Sciatic nerve (tissue), 2 donors: ENCODE measurements around the gene EXOSC10. TPM values are rescaled to one million over a fixed set of nuclear protein-coding genes. Genes with fewer than 3 reads are reported as not detected.
"Not testable (repeated sequence)": the region's sequence is repeated elsewhere in the genome, so short reads cannot be mapped to it uniquely, and the experiment has no call there.

Experiments used
- ATAC-seq: fragments of 200-7000 bp; cut with Tn5 transposase; one replicate; pipeline ENCODE4 v1.9.1; 2020; ENCODE audit warnings: mild to moderate bottlenecking, moderate library complexity
- DNase-seq: peaks from one replicate; pipeline ENCODE4 v3.0.0-alpha.2; 2020; ENCODE audit warnings: low spot score
- intact Hi-C: fragments of 100-400 bp; cut with DNase I; formaldehyde crosslinking; loops from one replicate; pipeline ENCODE4 v1.14.2; 2022
- total RNA-seq: library from RNA; stranded (reverse); fragmentation: NEBNext Ultra II Directional; extraction: Animal tissue kit (Norgen Biotek cat#: 25700); gene quantifications from one replicate; pipeline ENCODE4 v1.2.1, GENCODE V29; 2021
- donor health status: DM: no; HTN: no; CAD: no.
- donor health status: DM: no; HTN: no; CAD: no.

The EXOSC10 gene
- total RNA-seq, 1 donor from 2014 or later, result 81.8 TPM

- no peak for ATAC-seq
- no peak for DNase-seq
- intact Hi-C loops, result no loop called here
Measured at GRCh38 chr1:11116318-11116717, 16.6 kb upstream of the EXOSC10 start.

- intact Hi-C loops, result no loop called here
- no peak for ATAC-seq
- no peak for DNase-seq
Measured at GRCh38 chr1:11114966-11115365, 15.3 kb upstream of the EXOSC10 start.

DNA sequence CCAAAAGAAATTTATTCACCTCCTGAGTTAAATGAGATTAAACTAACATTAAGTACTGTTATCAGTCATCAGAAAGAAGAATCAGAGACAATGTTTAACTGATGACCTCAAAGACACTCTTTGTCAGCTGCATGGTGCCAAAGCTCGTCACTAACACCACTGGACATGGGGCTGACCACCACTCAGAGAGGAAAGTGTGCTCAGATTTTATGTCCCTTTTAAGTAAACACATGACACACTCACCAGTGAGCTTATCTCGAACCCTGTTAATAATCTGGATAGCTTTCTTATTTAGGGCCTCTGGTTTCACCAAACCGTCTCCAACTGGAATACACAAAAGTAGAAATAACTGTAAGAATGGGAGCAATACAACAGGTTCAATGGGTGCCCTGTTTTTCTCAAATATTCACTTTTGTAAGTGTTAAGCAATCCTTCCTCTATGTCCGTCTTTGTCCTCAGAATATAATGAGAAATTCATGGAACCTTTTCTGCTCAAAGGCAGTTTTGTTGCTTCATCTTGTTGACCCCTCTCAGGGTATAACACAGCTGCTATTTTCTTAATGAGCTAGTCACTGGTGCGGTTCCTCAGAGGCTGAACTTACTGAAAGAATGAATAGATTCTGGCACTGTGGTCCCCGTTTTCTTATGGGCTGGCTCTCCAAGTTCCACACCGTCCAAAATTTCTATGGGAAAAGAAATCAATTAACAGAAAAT is 9.5 kb upstream of the EXOSC10 start:
- intact Hi-C loops, result no loop called here
- DNase-seq (no peak), ATAC-seq (peak; percentile 94)

DNA sequence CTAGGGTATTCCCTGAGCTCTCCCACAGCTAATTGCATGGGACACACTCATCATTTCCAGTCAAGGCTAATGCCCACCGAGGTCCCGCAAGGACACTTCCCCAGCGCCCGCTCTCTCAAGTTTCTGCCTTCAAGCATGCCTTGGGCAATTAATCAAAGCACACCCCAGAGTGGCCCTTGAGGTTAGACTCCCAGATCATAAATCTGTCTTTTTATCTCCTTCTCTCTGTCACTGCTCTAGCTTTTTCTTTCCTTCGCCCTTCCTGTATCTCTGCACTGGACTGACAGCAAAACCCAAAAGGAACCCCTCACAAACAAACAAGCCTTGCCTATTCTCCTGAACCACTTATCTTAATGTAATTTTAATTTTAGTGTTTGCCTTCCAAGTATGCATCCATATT is 7.9 kb upstream of the EXOSC10 start:
- intact Hi-C loops, result no loop called here
- no peak for ATAC-seq

GRCh38 chr1:11105586-11105985 is 5.9 kb upstream of the EXOSC10 start:
- ATAC-seq, result no peak

More for the DNA sequence above, 7.9 kb upstream of the EXOSC10 start:
- DNase-seq, result no peak

GRCh38 chr1:11101347-11101746 is 1.7 kb upstream of the EXOSC10 start:
- intact Hi-C loops, result no loop called here
- DNase-seq (no peak), ATAC-seq (no peak)

More at GRCh38 chr1:11105586-11105985, 5.9 kb upstream of the EXOSC10 start:
- DNase-seq, result no peak
- intact Hi-C loops, result no loop called here

DNA sequence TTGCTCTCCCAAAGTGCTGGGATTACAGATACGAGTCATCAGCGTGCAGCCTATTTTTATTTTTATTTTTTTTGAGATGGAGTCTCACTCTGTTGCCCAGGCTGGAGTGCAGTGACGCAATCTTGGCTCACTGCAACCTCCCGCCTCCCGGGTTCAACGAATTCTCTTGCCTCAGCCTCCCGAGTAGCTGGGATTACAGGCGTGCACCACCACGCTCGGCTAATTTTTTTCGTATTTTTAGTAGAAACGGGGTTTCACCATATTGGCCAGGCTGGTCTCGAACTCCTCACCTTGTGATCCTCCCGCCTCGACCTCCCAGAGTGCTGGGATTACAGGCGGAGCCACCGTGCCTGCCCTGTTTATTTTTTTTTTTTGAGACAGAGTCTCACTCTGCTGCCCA is 1.1 kb upstream of the EXOSC10 start:
- intact Hi-C loops, ATAC-seq, DNase-seq: not testable (repeated sequence)

DNA sequence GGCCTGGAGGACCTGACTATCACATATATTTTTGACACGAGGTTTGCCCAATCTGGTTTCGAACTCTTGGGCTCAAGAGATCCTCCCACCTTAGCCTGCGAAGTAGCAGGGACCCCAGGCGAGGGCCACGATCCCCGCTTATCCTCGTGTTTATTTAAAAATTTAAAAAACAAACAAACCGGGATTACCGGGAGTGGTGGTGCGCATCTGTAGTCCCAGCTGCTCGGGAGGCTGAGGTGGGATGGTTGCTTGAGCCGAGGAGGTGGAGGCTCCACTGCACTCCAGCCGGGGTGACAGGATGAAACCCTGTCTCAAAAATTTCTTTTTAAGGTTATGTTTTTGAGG is 452 bp upstream of the EXOSC10 start:
- ATAC-seq (peak; percentile 3), DNase-seq (no peak)
- intact Hi-C loops, result no loop called here

DNA sequence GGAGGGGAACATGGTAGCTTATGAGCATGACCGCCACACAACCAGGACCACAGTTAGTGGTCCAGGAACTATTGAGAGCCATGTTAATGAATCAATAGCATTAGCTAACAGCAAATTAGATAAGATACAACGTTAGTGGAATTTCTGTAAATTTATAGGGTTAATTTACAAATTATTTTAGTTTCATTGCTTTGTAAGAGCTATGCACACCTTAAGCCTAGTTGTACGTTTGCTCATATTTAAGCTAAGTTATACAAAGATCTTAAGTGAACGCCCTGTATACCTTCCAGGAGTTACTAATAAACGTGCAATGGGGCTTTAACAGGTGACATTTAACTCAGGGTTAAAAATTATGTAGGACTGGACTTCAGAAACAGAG is 749 bp downstream of the EXOSC10 start:
- ATAC-seq, result no peak
- DNase-seq, result no peak
- intact Hi-C loops, result no loop called here

- intact Hi-C loops, ATAC-seq, DNase-seq: not testable (repeated sequence)
Measured at GRCh38 chr1:11083784-11084183, 15.9 kb downstream of the EXOSC10 start.

DNA sequence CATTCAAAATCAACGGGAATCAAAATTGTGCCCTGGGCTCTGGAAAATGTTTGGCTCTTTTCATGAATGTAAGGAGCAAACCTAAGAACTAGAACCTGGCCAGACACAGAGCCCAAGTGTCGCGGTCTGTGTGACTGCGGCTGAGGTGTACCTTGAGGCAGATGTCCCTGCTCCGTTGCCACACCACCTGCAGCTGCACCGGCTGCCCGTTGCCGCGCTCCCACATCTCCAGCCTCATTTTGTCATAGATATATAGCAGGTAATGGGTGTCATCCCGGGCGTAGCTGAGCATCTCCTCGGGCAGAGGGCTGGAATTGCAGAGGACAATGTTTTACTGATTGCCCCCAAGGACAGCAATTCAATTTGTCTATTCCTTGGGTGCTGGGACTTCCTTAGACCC is 18.7 kb downstream of the EXOSC10 start:
- ATAC-seq, result no peak
- intact Hi-C loops, result no loop called here

GRCh38 chr1:11078631-11079030 is 21.0 kb downstream of the EXOSC10 start:
- intact Hi-C loops, result no loop called here
- DNase-seq (peak; percentile 40), ATAC-seq (no peak)

More for the DNA sequence above, 18.7 kb downstream of the EXOSC10 start:
- peak; percentile 19 for DNase-seq

DNA sequence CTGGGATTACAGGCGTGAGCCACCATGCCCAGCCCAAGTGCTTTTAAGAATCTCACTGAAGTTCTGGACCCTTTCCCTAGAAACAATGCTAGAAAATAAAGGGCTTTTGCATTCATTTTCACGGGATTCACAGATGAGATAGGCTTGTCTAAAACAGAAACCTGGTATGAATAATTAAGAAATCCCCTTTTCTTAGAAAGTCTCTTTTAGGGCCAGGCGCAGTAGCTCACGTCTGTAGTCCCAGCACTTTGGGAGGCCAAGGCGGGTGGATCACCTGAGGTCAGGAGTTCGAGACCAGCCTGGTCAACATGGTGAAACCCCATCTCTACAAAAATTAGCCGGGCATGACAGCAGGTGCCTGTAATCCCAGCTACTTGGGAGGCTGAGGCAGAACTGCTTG is 26.3 kb downstream of the EXOSC10 start:
- peak; percentile 7 for DNase-seq
- ATAC-seq, intact Hi-C loops: not testable (repeated sequence)

DNA sequence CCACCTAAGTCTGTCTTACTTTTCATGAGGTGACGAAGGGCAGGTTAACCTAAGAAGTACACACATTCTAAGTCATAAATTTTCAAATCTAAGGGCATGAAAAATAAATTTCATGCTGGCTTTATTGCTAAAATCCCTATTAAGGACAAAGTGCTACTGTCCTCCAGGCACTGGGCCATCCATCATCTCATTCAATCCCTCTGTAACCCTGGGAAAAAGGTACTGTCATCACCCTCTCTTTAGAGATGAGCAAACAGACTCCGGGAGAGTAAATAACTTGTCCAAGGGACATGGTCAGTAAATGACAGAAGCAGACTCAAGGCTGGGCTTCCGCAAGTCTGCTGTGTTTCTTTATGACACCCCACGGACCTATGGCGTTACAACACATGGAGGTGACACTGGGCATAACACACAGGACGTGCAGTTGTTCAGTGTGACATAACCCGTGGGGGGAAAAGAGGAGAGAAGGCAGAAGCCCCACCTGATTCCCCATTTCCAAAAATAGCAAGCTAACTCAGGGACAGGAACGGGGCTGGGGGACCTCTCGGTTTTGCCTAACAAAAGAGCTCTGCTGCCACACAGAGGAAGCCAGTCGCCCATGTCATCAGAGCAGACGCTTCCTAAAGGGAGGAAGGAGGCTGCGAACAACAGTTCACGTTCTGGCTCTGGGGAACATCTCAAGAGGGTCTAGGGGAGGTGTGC is 27.3 kb downstream of the EXOSC10 start:
- DNase-seq, result peak; percentile 27
- intact Hi-C loops, result no loop called here

DNA sequence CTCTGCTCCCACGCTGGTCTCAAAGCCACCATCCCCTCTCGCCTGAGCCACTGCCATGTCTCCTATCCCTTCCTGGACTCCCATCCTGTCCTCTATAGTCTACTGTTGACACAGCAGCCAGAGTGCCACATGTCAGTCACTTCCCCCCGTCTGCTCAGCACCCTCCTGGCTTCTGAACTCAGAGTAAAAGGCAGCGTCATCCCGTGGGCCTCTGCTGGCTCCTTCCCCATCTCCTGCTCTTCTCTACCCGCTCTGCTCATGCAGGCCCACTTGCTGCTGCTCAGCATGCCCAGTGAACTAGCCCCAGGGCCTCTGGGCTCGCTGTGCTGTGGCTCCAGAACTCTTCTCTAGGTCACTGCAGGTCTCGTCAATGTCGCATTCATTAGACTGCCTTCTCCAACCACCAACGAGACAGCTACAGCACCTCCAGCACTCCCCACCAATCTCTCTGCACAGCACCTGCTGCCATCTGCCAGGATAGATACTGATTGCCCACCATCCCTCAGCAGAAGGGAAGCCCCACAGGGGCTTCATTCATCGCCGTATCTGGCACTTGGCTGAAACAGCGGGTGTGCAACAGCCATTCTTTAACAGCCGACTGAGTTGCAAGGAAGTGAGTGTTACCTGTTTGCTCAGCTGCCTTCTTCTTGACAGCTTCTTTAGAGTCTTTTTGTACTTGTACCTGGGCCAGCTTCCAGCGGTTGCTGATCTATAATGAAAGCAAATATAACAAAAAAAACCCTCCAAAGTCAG is 28.0 kb downstream of the EXOSC10 start:
- DNase-seq, result peak; percentile 48
- ATAC-seq, result peak; percentile 17
- intact Hi-C loops, result no loop called here

More for the DNA sequence above, 27.3 kb downstream of the EXOSC10 start:
- no peak for ATAC-seq

DNA sequence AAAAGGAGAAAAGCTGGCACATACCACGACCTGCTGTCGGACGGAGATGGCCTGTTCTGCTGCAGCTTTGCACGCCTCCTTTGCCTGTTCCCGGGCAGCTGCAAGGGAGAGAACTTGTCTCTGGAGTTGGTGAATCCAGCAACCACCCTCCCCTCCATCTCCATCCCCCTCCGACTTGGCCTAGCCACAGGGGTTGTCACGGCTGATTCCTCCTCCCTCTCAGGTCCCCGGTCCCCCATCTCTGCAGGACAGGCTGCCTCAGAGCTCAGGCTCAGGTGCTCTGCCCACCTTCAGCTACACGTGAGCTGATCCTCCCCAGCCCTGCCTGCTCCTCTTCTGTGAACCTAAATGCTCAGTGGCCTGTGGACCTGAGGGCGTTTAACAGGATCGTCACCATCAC is 28.8 kb downstream of the EXOSC10 start:
- intact Hi-C loops, result no loop called here
- ATAC-seq (no peak), DNase-seq (peak; percentile 39)

GRCh38 chr1:11068600-11069473 is 30.8 kb downstream of the EXOSC10 start:
- intact Hi-C loops, result loop anchor here (10.0 kb wide), 1 partner anchor 186 kb away; no protein-coding TSS in a partner anchor
- DNase-seq (peak; percentile 45), ATAC-seq (peak; percentile 42)

DNA sequence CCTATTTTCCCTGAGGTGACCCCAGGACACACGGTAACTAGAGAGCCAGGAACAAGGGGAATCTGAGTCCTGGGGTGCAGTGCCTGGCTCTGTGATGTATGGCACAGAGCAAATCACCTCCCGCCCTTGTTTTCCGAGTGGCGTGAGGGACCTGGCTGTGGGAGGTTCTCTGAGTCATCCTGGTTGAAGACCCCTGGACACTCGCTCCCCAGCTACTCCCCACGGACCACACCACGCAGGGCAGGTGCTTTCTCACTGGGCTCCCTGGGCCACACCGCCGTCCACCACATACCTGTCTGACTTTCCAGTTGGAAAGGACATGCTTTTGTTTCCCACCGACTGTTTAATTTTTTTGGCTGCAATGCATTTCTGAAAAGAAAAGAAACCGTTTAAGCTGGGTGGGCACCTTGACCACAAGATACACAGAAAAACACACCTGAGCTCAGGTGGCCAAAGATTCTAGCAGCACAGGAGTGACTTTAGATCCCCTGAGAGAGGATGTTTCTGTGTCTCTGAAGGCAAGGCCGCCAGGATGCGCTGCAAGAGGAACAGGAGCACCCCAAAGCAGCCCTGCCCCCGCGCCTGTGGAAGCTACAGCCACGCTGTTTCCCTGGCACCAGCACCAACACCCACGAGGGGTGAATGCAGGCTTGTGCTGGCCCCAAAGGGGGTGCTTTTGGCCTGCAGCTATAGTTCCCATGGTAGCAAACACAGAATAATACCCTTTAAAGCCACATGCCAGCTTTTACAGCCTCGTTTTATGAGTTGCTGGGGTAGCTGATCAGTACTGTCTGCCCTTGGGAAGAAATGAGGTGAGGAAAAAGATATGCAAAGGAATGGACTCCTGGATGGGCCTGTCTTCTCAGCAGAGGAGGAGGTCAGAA is 31.7 kb downstream of the EXOSC10 start:
- ATAC-seq (no peak), DNase-seq (peak; percentile 58)
- intact Hi-C loops, result loop anchor here (10.0 kb wide), 1 partner anchor 187 kb away; no protein-coding TSS in a partner anchor
